ENCODE data around the gene CDH4. TPM values are rescaled to one million over a fixed set of nuclear protein-coding genes. Genes with fewer than 3 reads are reported as not detected.

CDH4 gene
- total RNA-seq, 4 donors from 2014 or later = not detected

GRCh38 chr20:61922411-61922810, 670.4 kb downstream of the CDH4 start:
- no peak overlapping the region for H3K4me3 ChIP-seq
- TF ChIP-seq, protein P1, sequence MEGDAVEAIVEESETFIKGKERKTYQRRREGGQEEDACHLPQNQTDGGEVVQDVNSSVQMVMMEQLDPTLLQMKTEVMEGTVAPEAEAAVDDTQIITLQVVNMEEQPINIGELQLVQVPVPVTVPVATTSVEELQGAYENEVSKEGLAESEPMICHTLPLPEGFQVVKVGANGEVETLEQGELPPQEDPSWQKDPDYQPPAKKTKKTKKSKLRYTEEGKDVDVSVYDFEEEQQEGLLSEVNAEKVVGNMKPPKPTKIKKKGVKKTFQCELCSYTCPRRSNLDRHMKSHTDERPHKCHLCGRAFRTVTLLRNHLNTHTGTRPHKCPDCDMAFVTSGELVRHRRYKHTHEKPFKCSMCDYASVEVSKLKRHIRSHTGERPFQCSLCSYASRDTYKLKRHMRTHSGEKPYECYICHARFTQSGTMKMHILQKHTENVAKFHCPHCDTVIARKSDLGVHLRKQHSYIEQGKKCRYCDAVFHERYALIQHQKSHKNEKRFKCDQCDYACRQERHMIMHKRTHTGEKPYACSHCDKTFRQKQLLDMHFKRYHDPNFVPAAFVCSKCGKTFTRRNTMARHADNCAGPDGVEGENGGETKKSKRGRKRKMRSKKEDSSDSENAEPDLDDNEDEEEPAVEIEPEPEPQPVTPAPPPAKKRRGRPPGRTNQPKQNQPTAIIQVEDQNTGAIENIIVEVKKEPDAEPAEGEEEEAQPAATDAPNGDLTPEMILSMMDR (IDR thresholded peaks at IDR 0.05) = no peak
- TF ChIP-seq EP300 (IDR thresholded peaks at IDR 0.05; ENCODE audit: low read depth) = no peak
- no peak for TF ChIP-seq POLR2A (IDR thresholded peaks at IDR 0.05)
- no peak for TF ChIP-seq POLR2AphosphoS5 (IDR thresholded peaks at IDR 0.05)
- H3K27me3 ChIP-seq = no peaks in the 10 kb centered on the region
- no peaks in the 10 kb centered on the region for H3K36me3 ChIP-seq
- H3K4me1 ChIP-seq = no peaks in the 10 kb centered on the region
- no peak overlapping the region for H3K27ac ChIP-seq
- intact Hi-C loops (cut with DNase I; ENCODE audit: low total_unique reads) (no loop called here), in situ Hi-C loops (cut with MboI; ENCODE audit: low pct_ligation_motif_present in 1 of 4, low pct_unique_long_range_greater_than_20kb in 1 of 4, low sequenced_read_pairs in 3 of 4) (no loop called here)
- WGBS, 2 donors (ENCODE audit: low coverage in 1 of 2) = 77 to 88% methylated on average over 3 to 8 of the region's 8 CpGs
- DNase-seq = no peak
- no peaks in the 10 kb centered on the region for H3K9me3 ChIP-seq

DNA sequence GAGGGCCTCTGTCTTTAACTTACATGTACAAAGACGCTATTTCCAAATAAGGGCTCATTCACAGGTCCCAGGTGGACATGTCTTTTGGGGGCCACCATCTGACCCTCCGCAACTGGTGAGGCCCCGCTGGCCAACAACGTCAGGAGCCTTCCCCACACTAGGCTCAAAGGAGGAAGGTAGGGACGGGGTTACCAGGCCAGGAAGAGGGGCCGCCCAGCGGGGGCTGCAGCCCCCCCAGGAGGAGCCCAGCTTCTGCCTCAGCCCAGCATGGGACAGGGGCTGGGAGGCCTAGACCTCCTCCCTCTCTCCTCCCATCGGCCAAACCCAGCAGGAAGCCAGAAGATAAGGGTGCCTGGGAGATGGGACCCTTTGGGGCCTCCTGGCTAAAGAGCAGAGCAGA, 670.9 kb downstream of the CDH4 start:
- Histone ChIP-seq H3K27me3 (no peaks in the 10 kb centered on the region), H3K27ac (no peak overlapping the region), H3K4me3 (no peak overlapping the region), H3K4me1 (no peaks in the 10 kb centered on the region), H3K36me3 (no peaks in the 10 kb centered on the region), H3K9me3 (no peaks in the 10 kb centered on the region)
- WGBS, 2 donors (ENCODE audit: low coverage in 1 of 2) = 40 to 71% methylated on average over 1 to 8 of the region's 8 CpGs
- in situ Hi-C loops (cut with MboI; ENCODE audit: low pct_ligation_motif_present in 1 of 4, low pct_unique_long_range_greater_than_20kb in 1 of 4, low sequenced_read_pairs in 3 of 4) = no loop called here
- no peak for DNase-seq
- TF ChIP-seq POLR2A (IDR thresholded peaks at IDR 0.05) (no peak), POLR2AphosphoS5 (IDR thresholded peaks at IDR 0.05) (no peak), EP300 (IDR thresholded peaks at IDR 0.05; ENCODE audit: low read depth) (no peak)
- TF ChIP-seq, protein P1 (IDR thresholded peaks at IDR 0.05) = no peak
- intact Hi-C loops (cut with DNase I; ENCODE audit: low total_unique reads) = no loop called here

DNA sequence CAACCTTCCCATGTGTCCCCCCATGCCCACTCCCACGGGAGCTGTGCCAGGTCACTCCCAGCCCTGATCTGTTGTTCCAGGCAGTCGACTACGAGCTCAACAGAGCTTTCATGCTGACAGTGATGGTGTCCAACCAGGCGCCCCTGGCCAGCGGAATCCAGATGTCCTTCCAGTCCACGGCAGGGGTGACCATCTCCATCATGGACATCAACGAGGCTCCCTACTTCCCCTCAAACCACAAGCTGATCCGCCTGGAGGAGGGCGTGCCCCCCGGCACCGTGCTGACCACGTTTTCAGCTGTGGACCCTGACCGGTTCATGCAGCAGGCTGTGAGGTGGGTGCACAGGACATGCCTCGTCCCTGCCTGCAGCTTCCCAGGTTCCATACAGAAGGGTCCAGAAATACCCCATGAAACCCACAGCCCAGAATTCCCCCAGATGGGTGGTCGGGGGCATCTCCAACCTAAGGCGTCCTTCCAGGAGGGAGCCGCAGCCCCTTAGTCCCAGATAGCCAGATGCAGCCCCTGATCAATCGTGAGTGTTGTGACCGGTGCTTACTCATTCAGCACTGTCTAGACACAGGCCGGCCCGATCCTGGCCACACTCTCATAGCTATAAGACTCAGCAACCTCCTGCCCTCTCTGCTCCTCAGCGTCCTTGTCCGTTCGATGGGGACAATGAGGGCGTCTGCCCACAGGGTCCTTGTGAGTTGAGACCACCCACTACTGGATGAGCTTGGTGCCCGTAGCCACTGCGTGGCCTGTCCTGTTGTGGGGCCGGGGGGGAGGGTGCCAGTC, 671.5 kb downstream of the CDH4 start:
- TF ChIP-seq EP300 (IDR thresholded peaks at IDR 0.05; ENCODE audit: low read depth) (no peak), POLR2A (IDR thresholded peaks at IDR 0.05) (no peak), POLR2AphosphoS5 (IDR thresholded peaks at IDR 0.05) (no peak)
- TF ChIP-seq, protein P1 (IDR thresholded peaks at IDR 0.05) = no peak
- Histone ChIP-seq H3K27ac (no peak overlapping the region), H3K4me3 (no peak overlapping the region), H3K9me3 (no peaks in the 10 kb centered on the region), H3K27me3 (no peaks in the 10 kb centered on the region), H3K36me3 (no peaks in the 10 kb centered on the region), H3K4me1 (no peaks in the 10 kb centered on the region)
- intact Hi-C loops (cut with DNase I; ENCODE audit: low total_unique reads) (no loop called here), in situ Hi-C loops (cut with MboI; ENCODE audit: low pct_ligation_motif_present in 1 of 4, low pct_unique_long_range_greater_than_20kb in 1 of 4, low sequenced_read_pairs in 3 of 4) (no loop called here)
- 75% methylated on average over 24 of the region's 28 CpGs; no CpG with 5 or more reads in 1 of the 2 donors for WGBS, 2 donors (ENCODE audit: low coverage in 1 of 2)
- DNase-seq = no peak

- no peak for TF ChIP-seq POLR2AphosphoS5 (IDR thresholded peaks at IDR 0.05)
- TF ChIP-seq, protein P1 (IDR thresholded peaks at IDR 0.05) = no peak
- no peak for TF ChIP-seq POLR2A (IDR thresholded peaks at IDR 0.05)
- TF ChIP-seq EP300 (IDR thresholded peaks at IDR 0.05; ENCODE audit: low read depth) = no peak
- DNase-seq = no peak
- Histone ChIP-seq H3K27ac (no peak overlapping the region), H3K36me3 (no peaks in the 10 kb centered on the region), H3K4me3 (no peak overlapping the region), H3K4me1 (no peaks in the 10 kb centered on the region), H3K27me3 (no peaks in the 10 kb centered on the region), H3K9me3 (no peaks in the 10 kb centered on the region)
- in situ Hi-C loops (cut with MboI; ENCODE audit: low pct_ligation_motif_present in 1 of 4, low pct_unique_long_range_greater_than_20kb in 1 of 4, low sequenced_read_pairs in 3 of 4) (no loop called here), intact Hi-C loops (cut with DNase I; ENCODE audit: low total_unique reads) (no loop called here)
- WGBS, 2 donors (ENCODE audit: low coverage in 1 of 2) = 84% methylated on average over 17 of the region's 19 CpGs; no CpG with 5 or more reads in 1 of the 2 donors
These were observed 672.3 kb downstream of the CDH4 start for GRCh38 chr20:61924211-61924857.
